GM19452 (cell line): ENCODE data around the gene KISS1R.
A peak's percentile ranks its signal among the peaks of the same experiment; 100 is the strongest.

Experiments used
- ATAC-seq: cut with Tn5 transposase; IDR thresholded peaks from one replicate; pipeline ENCODE4 v1.9.1; 2021; ENCODE audit not compliant: unreplicated experiment

Gene KISS1R

DNA sequence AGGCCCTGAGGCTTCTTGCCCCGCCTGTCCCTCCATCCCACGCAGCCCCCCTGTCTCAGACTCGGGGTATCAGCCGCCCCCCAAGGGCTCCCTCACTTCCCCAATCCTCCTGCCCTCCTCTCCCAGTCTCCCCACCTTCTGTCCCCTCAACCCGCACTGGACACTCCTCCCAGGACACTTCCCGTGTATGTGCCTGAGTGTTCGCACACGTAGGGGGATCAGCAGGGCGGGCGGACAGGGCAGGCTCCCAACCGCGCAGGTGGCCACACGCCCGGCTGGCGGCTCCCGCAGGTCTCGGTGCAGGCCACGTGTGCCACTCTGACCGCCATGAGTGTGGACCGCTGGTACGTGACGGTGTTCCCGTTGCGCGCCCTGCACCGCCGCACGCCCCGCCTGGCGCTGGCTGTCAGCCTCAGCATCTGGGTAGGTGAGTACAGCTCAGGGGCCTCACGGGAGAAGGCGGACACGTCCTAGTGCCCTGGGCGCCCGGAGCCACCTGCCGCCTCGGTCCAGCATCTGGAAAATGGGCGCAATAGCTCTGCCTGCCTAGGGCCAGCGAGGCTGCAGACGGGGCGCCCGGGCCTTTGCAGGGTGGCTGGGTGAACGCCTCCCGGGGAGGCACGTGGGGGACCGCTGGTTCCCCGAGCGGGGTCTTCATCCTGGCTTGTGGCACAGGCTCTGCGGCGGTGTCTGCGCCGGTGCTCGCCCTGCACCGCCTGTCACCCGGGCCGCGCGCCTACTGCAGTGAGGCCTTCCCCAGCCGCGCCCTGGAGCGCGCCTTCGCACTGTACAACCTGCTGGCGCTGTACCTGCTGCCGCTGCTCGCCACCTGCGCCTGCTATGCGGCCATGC, 2.3 kb downstream of the KISS1R start:
- ATAC-seq: no peak

DNA sequence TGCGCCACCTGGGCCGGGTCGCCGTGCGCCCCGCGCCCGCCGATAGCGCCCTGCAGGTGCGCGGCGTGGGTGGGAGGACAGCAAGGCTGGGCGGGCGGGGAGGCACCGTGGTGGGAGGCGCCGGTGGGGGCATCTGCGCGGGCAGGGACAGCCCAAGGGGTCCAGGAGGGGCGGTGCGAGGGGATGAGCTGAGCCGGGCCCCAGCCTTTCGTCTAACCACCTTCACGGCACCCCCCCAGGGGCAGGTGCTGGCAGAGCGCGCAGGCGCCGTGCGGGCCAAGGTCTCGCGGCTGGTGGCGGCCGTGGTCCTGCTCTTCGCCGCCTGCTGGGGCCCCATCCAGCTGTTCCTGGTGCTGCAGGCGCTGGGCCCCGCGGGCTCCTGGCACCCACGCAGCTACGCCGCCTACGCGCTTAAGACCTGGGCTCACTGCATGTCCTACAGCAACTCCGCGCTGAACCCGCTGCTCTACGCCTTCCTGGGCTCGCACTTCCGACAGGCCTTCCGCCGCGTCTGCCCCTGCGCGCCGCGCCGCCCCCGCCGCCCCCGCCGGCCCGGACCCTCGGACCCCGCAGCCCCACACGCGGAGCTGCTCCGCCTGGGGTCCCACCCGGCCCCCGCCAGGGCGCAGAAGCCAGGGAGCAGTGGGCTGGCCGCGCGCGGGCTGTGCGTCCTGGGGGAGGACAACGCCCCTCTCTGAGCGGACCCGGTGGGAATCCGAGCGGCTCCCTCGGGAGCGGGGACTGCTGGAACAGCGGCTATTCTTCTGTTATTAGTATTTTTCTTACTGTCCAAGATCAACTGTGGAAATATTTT, 3.1 kb downstream of the KISS1R start:
- ATAC-seq: no peak

DNA sequence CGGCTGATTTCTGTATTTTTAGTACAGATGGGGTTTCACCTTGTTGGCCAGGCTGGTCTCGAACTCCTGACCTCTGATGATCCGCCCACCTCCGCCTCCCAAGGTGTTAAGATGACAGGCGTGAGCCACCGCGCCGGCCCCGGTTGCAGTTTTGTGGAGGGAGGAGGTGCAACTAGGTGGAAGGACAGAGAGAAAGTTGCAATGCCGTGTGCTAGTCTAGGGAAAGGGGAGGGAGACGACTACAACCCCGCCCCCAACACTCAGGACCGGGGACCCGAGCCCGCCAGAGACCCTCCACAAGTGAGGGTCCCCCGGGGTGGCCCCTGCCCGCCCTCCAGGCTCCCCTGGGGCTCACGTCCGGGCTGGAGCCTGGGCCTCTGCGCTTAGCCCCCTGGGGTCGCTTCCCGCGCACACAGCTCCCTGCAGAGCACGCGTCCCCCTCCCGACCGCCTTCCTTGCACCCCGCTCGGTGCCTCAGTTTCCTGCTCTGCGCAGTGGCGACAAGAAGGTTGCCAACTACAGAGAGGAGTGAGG, 7.5 kb downstream of the KISS1R start:
- no peak for ATAC-seq

DNA sequence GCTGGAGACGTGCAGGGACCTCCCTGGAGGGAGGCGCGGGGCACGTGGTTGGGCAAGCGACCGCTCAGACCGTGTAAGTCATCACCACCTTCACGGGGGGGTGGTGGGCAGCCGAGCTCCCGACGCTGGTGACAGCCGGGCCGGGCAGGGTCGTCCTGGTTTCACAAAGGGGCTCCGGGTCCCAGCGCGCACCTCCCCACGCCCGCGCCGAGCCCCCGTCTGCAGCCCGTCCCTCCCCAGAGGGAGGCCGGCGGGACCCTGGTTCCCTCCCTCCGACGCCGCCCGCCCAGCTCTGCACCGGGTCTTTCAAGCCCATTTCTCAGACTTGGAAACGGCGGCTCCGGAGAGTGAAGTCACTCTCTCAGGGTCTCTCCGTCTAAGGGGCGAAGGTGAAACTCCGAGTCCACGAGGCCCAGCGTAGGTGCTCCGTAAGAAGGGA, 8.0 kb downstream of the KISS1R start:
- peak; percentile 45 for ATAC-seq

DNA sequence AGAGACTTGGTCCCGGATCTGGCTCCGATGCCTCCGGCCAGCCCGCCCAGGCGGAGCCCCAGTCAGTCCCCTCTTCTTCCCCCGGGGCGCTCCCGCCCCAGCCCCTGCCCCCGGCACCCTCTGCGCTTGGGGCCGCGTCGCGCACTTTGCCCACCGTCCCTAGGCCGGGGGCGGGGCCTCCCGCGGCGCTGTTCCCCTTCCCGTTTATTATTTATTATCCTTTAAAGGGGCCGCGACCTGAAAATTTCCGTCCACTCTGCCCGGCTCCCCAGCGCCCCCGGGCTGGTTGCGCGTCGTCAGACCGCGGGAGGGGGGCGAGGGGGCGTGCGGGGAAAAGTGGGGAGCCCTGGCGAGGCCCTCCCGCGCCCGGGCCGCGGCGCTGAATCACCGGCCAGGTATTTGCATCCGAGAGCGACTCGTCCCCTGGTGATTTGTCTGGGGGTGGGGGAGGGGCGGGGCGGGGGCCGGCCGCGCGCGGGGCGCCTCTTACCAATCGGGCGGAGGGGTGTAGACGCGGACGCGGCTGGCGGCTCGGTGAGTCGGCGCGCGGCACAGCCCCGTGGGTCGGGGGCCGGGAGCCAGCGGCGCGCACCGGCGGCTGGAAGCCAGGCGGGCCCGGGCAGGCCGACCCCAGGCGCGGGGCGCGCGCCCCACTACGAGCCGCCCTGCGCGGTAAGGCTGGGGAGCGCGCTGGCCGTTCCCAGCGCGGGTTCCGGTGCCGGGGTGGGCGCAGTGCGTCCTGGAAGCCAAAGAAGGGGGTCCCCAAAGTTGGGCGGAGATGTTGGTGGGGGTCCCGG, 8.6 kb downstream of the KISS1R start, which contains the start of gene ARID3A:
Gene ARID3A, plus strand, starts transcription at position 510 of the 797 bp plus-strand sequence. CDS start 3,494 bp downstream, outside the sequence.
- peak; percentile 55 for ATAC-seq

DNA sequence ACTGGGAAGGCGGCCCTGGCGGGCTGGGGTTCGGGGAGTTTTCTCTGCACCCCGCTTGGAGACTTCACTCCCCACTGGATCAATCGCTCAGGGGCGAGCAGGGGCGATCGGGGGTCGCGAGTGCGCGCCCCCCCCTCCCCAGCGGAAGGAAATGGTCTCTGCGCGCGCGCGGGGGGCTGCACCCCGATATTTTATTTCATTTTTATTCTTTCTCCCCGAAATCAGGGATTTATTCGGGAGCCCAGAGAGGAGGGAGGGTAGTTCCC, 9.1 kb downstream of the KISS1R start:
- no peak for ATAC-seq

DNA sequence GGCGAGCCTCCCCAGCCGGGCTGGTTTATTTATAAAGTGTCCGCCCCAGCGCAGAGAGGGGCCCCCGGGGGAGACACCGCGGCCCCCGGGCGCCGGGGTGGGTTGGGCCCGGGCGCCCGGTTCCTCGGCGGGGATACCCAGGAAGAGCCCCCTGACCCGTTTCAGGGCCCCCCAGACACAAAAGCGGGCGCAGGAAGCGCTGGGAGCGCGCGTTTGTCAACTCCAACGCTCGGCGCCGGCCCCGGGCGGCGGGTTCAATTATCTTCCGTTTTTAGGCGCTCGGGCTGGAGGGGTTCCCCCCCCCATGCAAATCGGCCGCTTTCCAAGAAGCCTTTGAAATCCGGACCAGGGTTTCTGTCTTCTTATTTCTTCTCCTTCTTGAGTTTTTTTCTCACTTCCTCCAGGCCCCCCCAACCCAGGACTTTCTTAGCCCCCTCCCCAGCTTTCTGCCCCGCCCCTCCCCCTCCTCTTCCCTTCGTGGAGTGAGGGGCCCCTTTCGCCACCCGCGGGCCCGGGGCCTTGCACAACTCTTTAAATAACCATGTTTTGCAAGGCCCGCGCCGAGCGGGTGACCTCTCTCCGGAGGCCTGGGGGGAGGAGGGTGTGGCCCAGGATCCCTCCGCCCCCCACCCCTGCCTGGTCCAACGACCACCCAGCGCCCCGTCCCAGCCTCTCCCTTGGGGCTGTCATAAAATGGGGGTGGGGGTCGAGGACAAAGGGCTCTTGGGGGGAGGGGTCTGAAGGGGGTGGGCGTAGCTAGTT, 9.6 kb downstream of the KISS1R start:
- ATAC-seq: no peak

DNA sequence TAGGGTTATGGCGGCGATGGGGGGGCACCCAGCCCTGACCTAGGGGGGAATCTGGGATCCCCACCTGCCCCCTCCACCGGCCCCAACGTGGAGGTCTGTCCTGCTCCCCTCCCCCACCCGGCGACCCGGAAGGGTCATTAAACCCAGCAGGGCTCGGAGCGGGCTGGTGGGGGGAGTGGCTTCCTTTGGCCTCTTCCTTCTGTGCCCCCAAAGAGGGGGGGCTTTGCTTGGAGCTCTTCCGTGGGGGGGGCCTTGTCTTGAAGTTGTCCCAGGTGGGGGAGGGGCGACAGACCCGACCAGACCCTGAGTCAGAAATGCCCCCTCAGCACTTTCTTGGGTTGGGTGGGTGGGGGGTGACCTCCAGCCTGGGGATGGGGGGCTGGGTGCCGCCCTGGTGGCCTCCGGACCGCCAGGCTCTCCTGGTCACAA, 10.2 kb downstream of the KISS1R start:
- ATAC-seq: no peak

DNA sequence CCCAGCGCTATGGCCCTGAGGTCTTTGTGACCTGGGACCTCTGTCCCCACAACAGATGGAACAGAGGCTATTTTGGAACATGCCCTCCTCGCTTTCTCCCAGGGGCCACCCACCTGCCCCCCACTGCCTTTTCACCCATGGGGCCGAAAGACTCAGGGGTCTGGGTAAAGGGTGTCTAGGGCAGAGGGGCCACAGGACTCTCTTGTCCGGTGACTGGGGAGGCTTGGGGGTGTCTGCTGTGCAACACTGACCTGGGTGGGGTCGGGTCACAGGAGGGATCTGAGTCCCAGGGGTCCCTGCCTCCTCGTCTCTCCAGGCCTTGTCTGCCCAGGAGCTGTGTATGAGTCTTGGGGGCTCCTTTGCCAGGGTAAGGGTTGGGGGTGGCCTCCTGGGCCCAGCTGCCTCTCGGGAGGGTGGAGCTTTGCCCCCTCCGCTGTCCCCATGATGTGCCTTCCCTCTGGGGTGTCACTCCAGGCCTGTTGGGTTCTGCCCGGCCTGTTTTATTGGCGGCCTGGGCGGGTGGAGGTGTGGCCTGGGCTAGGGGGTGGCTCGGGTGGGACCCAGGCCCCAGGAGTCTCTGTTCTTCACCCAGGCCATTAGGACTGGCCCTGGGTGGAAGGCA, 10.8 kb downstream of the KISS1R start:
- no peak for ATAC-seq

DNA sequence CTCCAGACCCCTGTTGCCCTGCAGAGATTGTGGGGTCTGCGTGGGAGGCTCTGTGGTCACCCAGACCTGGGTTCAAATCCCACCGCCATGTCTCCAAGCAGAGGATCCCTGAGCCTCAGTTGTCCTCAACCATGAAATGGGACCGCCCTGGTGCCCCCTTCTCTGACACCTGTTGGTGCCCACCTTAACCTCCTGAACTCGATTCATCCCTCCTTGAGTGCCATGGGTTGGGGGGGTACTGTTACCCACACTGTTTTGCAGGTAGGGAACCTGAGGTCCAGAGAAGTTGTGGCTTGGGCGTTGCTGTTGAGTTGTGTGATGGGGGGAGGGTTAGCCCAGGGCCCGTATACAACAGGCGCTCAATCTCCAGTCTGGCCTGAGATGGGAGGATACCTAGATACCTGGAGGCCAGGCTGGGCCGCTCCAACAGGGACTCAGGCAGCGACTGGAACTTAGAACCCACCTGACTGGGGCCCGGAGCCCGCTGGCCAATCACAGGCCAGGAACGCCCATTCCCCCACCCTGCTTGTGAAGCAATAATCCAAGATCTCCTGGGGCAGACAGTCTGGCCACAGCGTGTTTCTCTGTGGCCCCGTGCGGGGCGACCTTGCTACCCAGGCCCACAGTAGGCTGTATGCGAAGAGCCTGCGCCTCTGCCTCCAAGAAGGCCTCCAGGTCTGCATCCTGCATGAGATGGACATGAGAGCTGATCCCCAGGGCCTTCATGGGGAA, 11.5 kb downstream of the KISS1R start:
- ATAC-seq: no peak

DNA sequence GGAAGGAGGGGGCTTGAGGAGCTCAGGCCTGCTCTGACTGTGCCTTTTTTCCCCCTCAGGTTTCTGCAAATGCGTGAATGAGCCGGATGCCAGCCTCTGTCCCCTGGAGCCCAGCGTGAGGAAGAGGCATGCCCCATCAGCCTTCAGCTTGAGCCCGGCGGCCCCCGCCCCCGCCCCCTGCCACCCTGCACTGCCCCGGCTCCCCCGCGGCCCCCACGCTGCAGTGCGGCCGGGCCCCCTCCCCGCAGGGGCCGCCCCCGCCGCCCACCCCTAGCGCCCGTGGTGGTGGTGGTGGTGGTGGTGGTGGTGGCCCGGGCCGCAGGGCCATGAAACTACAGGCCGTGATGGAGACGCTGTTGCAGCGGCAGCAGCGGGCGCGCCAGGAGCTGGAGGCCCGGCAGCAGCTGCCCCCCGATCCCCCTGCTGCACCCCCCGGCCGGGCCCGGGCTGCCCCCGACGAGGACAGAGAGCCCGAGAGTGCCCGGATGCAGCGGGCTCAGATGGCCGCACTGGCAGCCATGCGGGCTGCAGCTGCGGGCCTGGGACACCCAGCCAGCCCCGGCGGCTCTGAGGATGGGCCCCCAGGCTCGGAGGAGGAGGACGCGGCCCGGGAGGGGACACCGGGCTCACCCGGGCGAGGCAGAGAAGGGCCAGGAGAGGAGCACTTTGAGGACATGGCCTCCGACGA, 12.2 kb downstream of the KISS1R start:
- ATAC-seq: no peak

DNA sequence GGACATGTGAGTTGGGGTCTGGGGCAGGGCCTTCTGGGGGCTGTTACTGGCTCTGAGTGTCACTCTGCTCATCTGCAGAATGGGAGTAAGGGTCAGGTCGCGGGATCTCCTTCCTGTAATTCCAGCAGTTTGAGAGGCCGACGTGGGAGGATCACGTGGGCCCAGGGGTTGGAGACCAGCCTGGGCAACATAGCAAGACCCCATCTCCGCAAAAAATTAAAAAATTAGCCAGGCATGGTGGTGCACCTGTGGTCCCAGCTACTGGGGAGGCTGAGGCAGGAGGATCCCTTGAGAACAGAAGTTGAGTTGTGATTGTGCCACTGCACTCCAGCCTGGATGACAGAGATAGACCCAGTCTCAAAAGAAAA, 12.7 kb downstream of the KISS1R start:
- no peak for ATAC-seq

DNA sequence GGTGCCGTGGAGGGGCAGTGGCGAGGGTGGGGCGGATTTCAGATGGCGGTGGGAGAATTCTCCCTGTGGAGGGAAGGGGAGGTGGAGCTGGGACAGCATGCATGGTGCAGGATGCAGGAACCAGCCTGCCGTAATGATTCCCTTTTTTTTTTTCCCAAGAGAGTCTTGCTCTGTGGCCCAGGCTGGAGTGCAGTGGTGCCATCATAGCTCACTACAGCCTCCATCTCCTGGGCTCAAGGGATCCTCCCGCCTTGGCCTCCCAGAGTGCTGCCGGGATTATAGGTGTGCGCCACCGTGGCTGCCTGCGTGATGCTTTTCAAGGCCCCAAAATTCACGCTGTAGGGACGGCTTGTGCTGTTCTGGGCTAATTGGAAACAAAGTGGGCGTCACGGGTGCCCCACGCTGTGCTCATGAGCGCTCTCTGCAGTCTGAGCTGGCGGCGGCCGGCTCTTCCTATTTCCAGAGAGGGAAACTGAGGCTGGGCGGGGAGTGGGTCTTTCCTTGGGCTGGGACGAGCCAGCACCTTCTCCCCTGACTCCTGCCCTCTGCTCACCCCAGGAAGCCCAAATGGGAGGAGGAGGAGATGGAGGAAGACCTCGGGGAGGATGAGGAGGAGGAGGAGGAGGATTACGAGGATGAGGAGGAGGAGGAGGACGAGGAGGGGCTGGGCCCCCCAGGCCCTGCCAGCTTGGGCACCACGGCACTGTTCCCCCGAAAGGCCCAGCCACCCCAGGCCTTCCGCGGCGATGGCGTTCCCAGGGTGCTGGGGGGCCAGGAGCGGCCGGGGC, 14.9 kb downstream of the KISS1R start:
- no peak for ATAC-seq

DNA sequence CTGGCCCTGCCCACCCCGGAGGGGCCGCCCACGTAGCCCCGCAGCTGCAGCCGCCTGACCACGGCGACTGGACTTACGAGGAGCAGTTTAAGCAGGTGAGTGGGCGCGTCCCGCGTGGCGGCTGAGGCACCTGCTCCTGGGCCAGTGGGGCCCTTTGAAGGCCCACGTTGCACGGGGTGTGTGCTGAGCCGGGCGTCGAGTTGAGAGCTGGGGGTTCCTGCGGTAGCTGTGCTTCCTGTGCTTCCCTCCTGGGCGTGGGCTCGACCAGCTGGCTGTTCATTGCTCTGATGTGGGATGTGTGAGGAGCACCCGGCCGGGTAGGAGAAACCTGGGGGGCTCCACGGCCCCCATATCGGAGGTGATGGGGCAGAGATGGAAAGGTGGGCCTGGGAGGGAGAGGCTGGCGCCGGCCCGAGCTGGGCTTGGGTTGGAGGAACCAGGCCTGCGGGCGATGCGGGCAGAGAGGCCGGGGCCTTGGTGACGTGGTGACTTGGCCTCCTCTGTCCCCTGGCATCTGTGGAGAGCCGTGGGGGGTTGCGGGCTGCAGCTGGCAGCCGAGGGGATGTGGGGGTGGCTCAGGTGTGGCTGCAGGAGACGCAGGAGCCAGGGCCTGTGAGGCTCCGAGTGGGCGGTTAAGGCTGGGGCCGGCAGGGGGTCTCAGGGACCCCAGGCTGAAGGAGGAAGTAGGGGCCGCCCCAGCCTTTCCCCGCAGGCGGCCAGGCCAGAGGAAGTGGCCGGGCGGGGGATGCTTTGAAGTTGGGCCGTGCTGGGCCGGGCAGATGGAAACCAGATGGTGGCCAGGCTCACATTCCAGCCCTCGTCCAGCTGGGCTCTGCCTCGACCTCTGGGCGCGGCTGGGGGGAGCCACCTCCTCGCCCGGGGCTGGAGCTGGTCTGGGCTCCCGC, 15.8 kb downstream of the KISS1R start:
- no peak for ATAC-seq

DNA sequence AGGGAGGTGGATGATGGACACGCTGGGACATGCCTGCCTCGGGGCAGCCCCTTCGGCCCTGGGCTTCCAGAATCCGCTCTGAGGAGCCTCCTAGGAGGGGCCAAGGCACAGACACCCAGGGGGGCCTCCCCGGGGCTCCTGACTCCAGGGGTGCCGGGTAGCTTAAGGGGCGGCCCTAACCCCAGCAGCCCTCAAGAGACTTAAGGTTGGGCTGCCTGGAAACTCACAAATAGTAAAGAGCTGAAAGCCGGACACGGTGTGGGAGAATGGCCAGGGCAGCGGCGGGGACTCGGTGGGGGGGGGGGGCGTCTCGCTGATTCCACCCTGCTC, 16.4 kb downstream of the KISS1R start:
- ATAC-seq: no peak

DNA sequence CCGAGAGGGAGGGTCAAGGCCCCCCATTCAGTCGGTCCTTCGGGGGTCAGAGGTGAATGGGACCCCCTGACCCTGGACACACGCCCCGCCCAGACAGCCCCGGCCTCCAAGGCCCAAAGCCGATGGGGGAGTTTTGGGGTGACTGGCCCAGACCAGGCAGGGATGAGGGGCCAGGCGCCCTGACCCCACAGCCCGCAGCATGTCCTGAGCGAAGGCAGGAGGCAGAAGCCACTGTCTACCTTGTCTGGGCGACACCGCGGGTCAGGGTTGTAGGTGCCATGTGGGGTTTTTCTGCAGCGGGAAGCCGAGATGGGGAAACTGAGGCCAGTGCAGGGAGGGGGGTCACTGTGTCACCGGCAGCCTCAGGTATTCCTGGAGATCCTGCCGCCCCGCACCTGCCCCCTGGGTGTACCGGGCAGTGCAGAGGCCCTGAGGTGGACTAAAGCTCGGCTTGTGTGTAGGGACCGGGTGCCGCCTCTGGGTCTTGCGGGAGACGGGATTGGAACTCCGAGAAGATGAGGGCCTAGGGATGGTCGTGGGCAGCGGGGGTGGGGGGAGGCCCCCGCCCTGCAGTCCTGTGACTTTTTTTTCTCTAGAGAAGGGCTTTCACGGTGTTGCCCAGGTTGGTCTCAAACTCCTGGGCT, 17.2 kb downstream of the KISS1R start:
- no peak for ATAC-seq
